ENCODE measurements around the gene FAM135A.
"Not testable (repeated sequence)": the region's sequence is repeated elsewhere in the genome, so short reads cannot be mapped to it uniquely, and the experiment has no call there.

Gene FAM135A

DNA sequence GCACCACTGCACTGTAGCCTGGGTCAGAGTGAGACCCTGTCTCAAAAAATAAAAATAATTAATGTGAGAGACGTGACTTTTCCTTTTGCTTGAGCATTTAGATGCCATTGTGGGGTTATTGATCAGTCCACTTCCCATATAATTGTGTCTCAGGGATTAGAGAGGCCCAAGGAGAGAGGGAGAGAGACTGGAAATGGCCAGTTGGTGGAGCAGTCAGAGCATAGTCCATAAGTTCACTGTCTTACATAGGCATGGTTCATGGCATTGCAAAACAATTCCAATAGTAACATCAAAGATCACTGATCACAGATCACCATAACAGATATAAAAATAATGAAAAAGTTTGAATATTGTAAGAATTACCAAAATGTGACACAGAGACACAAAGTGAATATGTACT, 138.3 kb downstream of the FAM135A start:
- DNase-seq: no peak

DNA sequence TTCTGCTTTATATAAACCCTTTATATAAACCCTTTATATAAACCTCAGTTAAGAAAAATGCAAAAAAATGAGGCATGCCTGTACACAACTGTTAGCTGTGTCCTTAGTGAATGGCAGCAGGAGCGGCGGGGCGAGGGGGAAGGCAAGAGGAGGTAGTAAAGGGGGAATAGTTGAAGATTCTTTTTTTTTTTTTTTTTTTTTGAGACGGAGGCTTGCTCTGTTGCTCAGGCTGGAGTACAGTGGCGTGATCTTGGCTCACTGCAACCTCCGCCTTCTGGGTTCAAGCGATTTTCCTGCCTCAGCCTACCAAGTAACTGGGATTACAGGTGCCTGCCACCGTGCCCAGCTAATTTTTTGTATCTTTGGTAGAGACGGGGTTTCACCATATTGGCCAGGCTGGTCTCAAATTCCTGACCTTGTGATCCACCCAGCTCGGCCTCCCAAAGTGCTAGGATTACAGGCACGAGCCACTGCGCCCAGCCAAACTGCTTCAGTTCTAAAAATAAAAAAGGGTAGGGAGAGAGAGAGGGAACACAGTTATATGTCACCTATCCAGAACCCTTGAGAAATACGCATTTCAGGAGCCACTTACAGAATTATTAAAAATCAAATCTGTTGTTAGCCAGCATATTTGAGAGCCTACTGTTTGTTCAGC, 139.1 kb downstream of the FAM135A start:
- DNase-seq: not testable (repeated sequence)

GRCh38 chr6:70552974-70553373, 139.7 kb downstream of the FAM135A start:
- DNase-seq: no peak

DNA sequence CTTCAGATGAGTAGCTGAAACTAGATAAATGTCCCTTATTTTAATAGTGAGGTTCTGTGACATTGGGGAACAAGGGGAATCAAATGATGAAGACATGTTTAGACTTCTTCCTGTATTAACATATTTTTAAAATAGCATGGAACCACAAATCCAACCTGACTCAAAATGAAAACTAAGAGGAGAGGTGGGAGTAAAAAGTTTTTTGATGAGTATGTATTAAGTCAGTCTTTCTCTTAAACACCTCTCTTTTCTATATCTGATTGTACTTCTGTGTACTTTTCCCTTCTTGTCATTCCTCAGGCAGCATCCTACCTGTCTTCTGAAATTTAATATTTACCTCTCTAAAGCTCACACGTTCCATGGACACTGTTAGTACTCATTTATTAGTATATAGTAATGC, 144.7 kb downstream of the FAM135A start:
- DNase-seq: no peak

GRCh38 chr6:70562401-70562800, 149.1 kb downstream of the FAM135A start:
- not testable (repeated sequence) for DNase-seq

DNA sequence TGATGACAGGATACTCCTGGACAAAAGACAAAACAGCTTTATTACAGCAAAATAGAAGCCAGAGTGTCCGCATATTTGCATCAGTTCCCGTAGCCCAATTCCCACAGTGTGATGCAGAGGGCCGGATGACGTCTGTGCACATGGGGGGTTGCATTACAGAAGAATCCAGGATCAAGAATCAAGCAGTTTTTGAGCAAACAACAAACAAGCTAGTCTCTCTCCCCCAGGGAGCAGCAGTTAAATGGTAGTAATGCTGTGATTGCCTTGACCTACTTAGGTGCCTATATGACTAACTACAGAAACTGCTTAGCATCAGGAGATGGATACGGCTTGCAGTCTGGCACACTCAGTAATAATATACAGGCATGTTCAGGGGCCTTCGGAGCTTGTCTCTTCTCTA, 150.2 kb downstream of the FAM135A start:
- DNase-seq: no peak

DNA sequence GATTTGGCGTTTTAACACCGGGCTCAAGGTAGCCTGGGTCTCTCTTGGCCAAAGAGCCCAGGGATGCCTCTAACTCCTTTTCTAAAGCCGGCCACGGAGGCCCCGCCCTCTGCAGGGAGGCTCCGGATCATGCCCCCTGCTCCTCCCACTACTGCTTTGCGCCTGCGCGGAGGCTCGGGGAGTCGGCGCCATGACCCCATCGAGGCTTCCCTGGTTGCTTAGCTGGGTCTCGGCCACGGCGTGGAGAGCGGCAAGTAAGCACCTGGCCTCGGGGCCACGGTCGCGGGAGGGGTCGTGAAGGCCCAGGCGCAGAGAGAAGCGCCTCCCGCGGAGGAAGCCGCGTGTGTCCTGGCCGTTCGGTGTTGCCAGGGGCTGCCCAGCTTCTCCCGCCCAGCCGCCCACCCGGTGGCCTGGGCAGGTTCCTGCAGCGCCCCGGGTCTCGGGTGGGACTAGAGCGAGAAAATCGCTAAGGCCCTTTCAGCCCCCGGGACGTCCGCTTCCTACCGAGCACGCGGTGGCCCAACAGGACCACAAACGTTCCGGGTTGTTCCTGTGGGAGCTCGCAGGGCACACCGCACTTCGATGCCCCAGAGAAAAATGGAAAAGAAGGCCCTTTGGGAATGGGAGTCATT, 153.6 kb downstream of the FAM135A start, which contains the start of gene SDHAF4:
SDHAF4 (plus strand) TSS at position 180 of the 632 bp plus-strand sequence; CDS start at position 191, 11 bp downstream.
- peak; percentile 88 to 92 (median 90) for DNase-seq

DNA sequence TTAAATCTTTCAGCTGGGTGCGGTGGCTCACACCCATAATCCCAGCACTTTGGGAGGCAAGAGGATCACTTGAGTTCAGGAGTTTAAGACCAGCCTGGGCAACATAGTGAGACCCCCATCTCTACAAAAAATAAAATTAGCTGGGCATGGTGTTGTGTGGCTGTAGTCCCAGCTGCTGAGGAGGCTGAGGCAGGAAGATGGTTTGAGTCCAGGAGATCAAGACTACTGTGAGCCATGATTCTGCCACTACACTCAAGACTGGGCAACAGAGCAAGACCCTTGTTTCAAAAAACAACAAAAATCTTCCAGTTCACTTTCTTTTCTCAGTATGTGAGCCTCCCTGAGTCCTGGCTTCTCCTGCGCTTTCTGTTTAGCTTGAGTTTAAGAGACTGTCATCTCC, 161.3 kb downstream of the FAM135A start:
- DNase-seq: no peak

GRCh38 chr6:70575899-70576495, 162.7 kb downstream of the FAM135A start:
- DNase-seq: no peak

GRCh38 chr6:70586114-70586513, 172.8 kb downstream of the FAM135A start:
- DNase-seq: no peak

GRCh38 chr6:70590400-70590799, 177.1 kb downstream of the FAM135A start:
- no peak for DNase-seq

DNA sequence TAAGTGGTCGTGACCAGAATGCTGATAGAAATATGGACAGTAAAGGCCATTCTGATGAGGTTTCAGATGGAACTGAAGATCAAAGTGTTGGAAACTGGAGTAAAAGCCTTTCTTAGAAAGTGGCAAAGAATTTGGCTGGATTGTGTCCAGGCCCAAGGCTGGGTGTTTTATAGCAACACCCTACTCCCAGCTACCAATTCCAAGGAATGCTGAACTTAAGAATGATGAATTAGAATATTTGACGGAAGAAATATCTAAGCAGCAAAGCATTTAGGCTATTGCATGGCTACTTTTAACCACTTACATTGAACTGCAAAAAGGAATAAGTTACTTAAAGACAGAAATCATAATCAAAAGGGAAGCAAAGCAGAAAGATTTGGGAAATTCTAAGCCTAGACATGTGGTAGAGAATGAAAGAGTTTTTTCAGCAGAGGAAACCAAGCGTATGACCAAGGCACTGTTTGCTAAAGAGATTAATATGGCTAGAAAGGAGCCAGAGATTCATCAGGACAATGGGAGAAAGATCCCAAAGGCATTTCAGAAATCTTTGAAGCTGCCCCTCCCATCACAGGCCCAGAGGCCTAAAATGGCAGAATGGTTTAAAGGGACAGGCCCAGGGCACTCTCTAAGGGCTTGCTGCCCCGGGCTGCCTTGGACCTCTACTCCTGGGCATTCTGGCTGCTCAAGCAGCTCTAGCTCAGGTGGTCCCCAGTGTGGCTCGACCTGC, 179.2 kb downstream of the FAM135A start:
- no peak for DNase-seq

- no peak for DNase-seq
Observed at GRCh38 chr6:70593118-70593486, 179.8 kb downstream of the FAM135A start.

GRCh38 chr6:70599187-70599586, 185.9 kb downstream of the FAM135A start:
- DNase-seq: peak in 1 of 5 donors; percentile 54

GRCh38 chr6:70601014-70601413, 187.7 kb downstream of the FAM135A start:
- no peak for DNase-seq

DNA sequence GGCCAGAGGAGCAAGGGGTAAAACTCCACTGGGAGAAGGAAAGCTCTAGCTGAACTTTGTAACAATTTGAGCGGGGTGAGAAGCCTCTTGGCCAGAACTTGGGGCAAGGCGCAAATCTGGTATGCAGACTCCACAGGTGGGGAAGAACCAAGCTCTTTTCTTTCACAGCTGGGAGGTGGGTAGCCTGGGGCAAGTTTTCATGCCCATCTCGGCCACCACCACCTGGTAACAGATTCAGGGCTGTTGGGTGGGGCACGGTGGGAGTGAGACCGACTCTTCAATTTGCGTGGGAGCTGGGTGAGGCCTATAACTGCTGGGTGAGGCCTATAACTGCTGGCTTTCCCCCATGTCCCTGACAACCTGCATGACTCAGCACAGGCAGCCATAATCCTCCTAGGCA, 190.9 kb downstream of the FAM135A start:
- no peak for DNase-seq

GRCh38 chr6:70607371-70607770, 194.1 kb downstream of the FAM135A start:
- DNase-seq: not testable (repeated sequence)

DNA sequence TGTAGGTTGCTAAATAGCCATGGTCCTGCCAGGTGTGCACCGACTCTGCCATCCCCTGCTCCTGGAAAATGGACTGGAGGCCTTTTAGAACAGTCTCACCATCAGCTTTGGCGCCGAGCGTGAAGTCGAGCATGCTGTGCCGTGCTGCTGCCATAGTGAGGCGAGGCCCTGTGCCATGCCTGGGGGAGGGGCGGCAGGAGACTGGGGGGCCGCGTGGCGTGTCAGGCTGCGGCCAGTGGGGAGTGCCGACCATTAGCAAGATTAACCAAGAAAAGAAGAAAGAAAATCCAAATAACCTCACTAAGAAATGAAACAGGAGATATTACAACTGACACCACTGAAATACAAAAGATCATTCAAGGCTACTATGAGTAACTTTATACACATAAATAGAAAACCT, 195.9 kb downstream of the FAM135A start:
- not testable (repeated sequence) for DNase-seq

Data from T-helper 1 cell (primary cell).